Lower lobe of right lung (tissue), 2 donors: ENCODE results near the gene SORCS1. TPM values are rescaled to one million over a fixed set of nuclear protein-coding genes. Genes with fewer than 3 reads are reported as not detected.

Experiments used
- ATAC-seq, 2 donors: fragments of 200-7000 bp; cut with Tn5 transposase; one replicate each; pipeline ENCODE4 v1.9.1; 2020 to 2022; ENCODE audit warnings: mild to moderate bottlenecking in 2 of 2, moderate library complexity in 2 of 2
- DNase-seq: peaks from one replicate; pipeline ENCODE4 v3.0.0-alpha.2; 2020
- H3K27ac ChIP-seq: fragments of 200-600 bp; one replicate; pipeline ENCODE4 v1.8.0; 2022
- H3K27me3 ChIP-seq: fragments of 200-600 bp; one replicate; pipeline ENCODE4 v1.8.0; 2022; ENCODE audit warnings: low read depth
- H3K36me3 ChIP-seq: fragments of 200-600 bp; one replicate; pipeline ENCODE4 v1.8.0; 2022; ENCODE audit warnings: mild to moderate bottlenecking
- H3K4me1 ChIP-seq: fragments of 200-600 bp; one replicate; pipeline ENCODE4 v1.8.0; 2022
- H3K4me3 ChIP-seq: fragments of 200-600 bp; one replicate; pipeline ENCODE4 v1.8.0; 2022; ENCODE audit warnings: mild to moderate bottlenecking
- H3K9me3 ChIP-seq: fragments of 200-600 bp; one replicate; pipeline ENCODE4 v1.8.0; 2022
- CTCF ChIP-seq: fragments of 200-600 bp; IDR thresholded peaks from one replicate; pipeline ENCODE4 v1.8.0; 2022; ENCODE audit warnings: antibody characterized with exemption, mild to moderate bottlenecking
- intact Hi-C: fragments of 100-400 bp; cut with DNase I; formaldehyde crosslinking; loops from one replicate; pipeline ENCODE4 v1.11.0; 2022
- total RNA-seq: library from RNA; stranded (reverse); fragmentation: NEBNext Ultra II Directional; extraction: Animal tissue kit (Norgen Biotek cat#: 25700); gene quantifications from one replicate; pipeline ENCODE4 v1.2.1, GENCODE V29; 2021
- donor health status: DM: no; HTN: yes; CAD: no; lungs with severe emphysema.

The SORCS1 gene
- total RNA-seq, 1 donor from 2014 or later, result 0.15 TPM

DNA sequence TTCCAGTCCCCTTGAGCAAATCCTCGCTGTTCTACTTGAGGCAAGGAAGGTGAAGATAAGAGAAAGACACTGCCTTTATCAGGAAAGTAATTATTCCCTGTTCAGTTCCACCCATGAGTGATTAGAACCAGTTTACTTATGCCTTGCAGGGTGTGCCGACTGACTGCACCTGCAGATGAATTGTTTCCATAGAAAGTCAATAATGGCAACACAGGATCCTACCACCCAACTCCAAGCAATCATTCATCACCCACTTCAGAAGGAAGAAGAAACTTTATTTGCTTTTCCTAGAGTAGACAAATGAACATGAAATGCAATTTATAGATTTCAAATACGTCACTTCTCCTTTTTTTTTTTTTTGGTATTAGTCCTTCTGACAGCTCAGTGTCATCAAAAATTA is 383.9 kb downstream of the SORCS1 start:
- H3K36me3 ChIP-seq, result no peaks in the 10 kb centered on the region
- no peaks in the 10 kb centered on the region for H3K27me3 ChIP-seq
- H3K27ac ChIP-seq, result no peak overlapping the region
- H3K9me3 ChIP-seq, result no peaks in the 10 kb centered on the region
- no peak for ATAC-seq
- TF ChIP-seq CTCF, result no peak
- no peak overlapping the region for H3K4me3 ChIP-seq
- intact Hi-C loops, result no loop called here
- DNase-seq, result no peak
- no peaks in the 10 kb centered on the region for H3K4me1 ChIP-seq

DNA sequence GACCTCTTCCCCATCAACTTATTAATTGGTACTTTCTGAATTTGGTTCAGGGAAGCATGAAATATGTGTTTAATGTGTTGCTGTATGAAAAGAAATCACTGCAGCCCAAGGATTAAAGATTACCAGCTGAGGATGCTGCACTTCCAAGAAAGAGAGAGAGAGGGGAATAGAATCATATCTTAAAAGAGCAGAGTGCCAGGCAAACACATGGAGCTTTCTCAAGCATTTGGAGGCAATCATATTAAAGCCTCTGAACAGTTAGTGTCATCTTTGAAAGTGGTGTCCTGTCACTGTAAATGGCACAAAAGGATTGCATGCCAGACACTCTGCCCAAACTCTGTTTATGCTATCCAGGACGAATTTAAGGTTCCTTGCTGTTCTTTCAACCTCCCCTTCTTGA is 386.7 kb downstream of the SORCS1 start:
- TF ChIP-seq CTCF, result no peak
- H3K36me3 ChIP-seq, result no peaks in the 10 kb centered on the region
- H3K27ac ChIP-seq, result no peak overlapping the region
- no peaks in the 10 kb centered on the region for H3K9me3 ChIP-seq
- H3K27me3 ChIP-seq, result no peaks in the 10 kb centered on the region
- DNase-seq (no peak), ATAC-seq (no peak)
- no peaks in the 10 kb centered on the region for H3K4me1 ChIP-seq
- H3K4me3 ChIP-seq, result no peak overlapping the region
- intact Hi-C loops, result no loop called here

- H3K36me3 ChIP-seq, result no peaks in the 10 kb centered on the region
- DNase-seq (no peak), ATAC-seq (no peak)
- TF ChIP-seq CTCF, result no peak
- no peaks in the 10 kb centered on the region for H3K4me1 ChIP-seq
- no peaks in the 10 kb centered on the region for H3K9me3 ChIP-seq
- intact Hi-C loops, result no loop called here
- no peaks in the 10 kb centered on the region for H3K27me3 ChIP-seq
- no peak overlapping the region for H3K4me3 ChIP-seq
- no peak overlapping the region for H3K27ac ChIP-seq
Measured at GRCh38 chr10:106775127-106775526, 389.4 kb downstream of the SORCS1 start.

- Histone ChIP-seq H3K9me3 (no peaks in the 10 kb centered on the region), H3K27ac (no peak overlapping the region), H3K4me1 (no peaks in the 10 kb centered on the region), H3K4me3 (no peak overlapping the region), H3K36me3 (no peaks in the 10 kb centered on the region), H3K27me3 (no peaks in the 10 kb centered on the region)
- no peak for TF ChIP-seq CTCF
- no peak for DNase-seq
- intact Hi-C loops, result no loop called here
- no peak for ATAC-seq
Measured at GRCh38 chr10:106772957-106773356, 391.5 kb downstream of the SORCS1 start.

DNA sequence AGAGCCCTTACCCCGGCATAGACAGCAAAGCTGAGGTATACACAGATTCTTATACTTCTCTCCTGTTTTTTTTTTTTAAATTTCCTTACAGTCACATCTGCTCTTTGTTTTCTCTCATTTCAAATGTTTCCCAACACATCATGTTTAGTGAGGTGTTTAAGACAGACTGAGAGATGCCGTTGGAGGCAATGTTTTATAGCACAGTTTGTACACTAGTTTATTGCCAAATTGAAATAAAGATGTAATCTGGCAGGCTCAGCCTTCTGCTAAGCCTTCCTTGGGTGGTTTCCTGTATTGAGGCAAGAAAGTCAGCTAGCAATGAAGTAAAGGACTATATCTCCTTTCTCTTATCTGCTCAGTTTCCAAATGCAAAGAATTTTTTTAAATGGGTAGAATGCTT is 393.4 kb downstream of the SORCS1 start:
- no peak for TF ChIP-seq CTCF

GRCh38 chr10:106768204-106768603 is 396.3 kb downstream of the SORCS1 start:
- ATAC-seq, result no peak
- DNase-seq, result no peak
- intact Hi-C loops, result no loop called here
- Histone ChIP-seq H3K4me1 (no peaks in the 10 kb centered on the region), H3K27ac (no peak overlapping the region), H3K27me3 (no peaks in the 10 kb centered on the region), H3K9me3 (no peaks in the 10 kb centered on the region), H3K36me3 (no peaks in the 10 kb centered on the region), H3K4me3 (no peak overlapping the region)
- no peak for TF ChIP-seq CTCF

More for the DNA sequence above, 393.4 kb downstream of the SORCS1 start:
- ATAC-seq (no peak), DNase-seq (no peak)
- no peak overlapping the region for H3K4me3 ChIP-seq
- intact Hi-C loops, result no loop called here
- no peaks in the 10 kb centered on the region for H3K4me1 ChIP-seq
- H3K9me3 ChIP-seq, result no peaks in the 10 kb centered on the region
- no peaks in the 10 kb centered on the region for H3K27me3 ChIP-seq
- no peak overlapping the region for H3K27ac ChIP-seq
- H3K36me3 ChIP-seq, result no peaks in the 10 kb centered on the region
